ENCODE measurements around the gene ABCA1.

Gene ABCA1

GRCh38 chr9:104890433-104890770 lies 37.6 kb downstream of the ABCA1 start:
- no peak for DNase-seq (ENCODE audit: low read depth)
- no peak for TF ChIP-seq CTCF (conservative IDR thresholded peaks at IDR 0.05; ENCODE audit: low read depth, low read length)
- no peak overlapping the region for H3K4me3 ChIP-seq (ENCODE audit: low read length)

GRCh38 chr9:104885818-104886709 lies 41.9 kb downstream of the ABCA1 start:
- no peak for TF ChIP-seq CTCF (conservative IDR thresholded peaks at IDR 0.05; ENCODE audit: low read depth, low read length)
- no peak overlapping the region for H3K4me3 ChIP-seq (ENCODE audit: low read length)
- no peak for DNase-seq (ENCODE audit: low read depth)

GRCh38 chr9:104883169-104883568 lies 44.8 kb downstream of the ABCA1 start:
- no peak for TF ChIP-seq CTCF (conservative IDR thresholded peaks at IDR 0.05; ENCODE audit: low read depth, low read length)
- no peak for DNase-seq (ENCODE audit: low read depth)

GRCh38 chr9:104882566-104882965 lies 45.4 kb downstream of the ABCA1 start:
- H3K4me3 ChIP-seq (ENCODE audit: low read length), result no peak overlapping the region
- TF ChIP-seq CTCF (conservative IDR thresholded peaks at IDR 0.05; ENCODE audit: low read depth, low read length), result no peak
- DNase-seq (ENCODE audit: low read depth), result no peak

More at GRCh38 chr9:104883169-104883568, 44.8 kb downstream of the ABCA1 start:
- H3K4me3 ChIP-seq (ENCODE audit: low read length), result no peak overlapping the region

- H3K4me3 ChIP-seq (ENCODE audit: low read length), result no peak overlapping the region
- TF ChIP-seq CTCF (conservative IDR thresholded peaks at IDR 0.05; ENCODE audit: low read depth, low read length), result no peak
- no peak for DNase-seq (ENCODE audit: low read depth)
These were observed 45.9 kb downstream of the ABCA1 start for GRCh38 chr9:104882086-104882485.

- H3K4me3 ChIP-seq (ENCODE audit: low read length), result no peak overlapping the region
- no peak for DNase-seq (ENCODE audit: low read depth)
- no peak for TF ChIP-seq CTCF (conservative IDR thresholded peaks at IDR 0.05; ENCODE audit: low read depth, low read length)
These were observed 48.2 kb downstream of the ABCA1 start for GRCh38 chr9:104879555-104880309.

Data from retinal pigment epithelial cell (primary cell).